Mononuclear cell (primary cell): ENCODE data around the gene FAM3B. TPM values are rescaled to one million over a fixed set of nuclear protein-coding genes. Genes with fewer than 3 reads are reported as not detected.

ENCODE experiments used
- H3K27me3 ChIP-seq: 2 replicates; pipeline ENCODE4 v1.6.0; 2011; ENCODE audit warnings: low read length, control low read depth; ENCODE audit not compliant: insufficient read depth
- H3K4me1 ChIP-seq: 2 replicates; pipeline ENCODE4 v1.5.1; 2011; ENCODE audit warnings: mild to moderate bottlenecking, low read length, control low read depth; ENCODE audit not compliant: insufficient read depth
- H3K4me3 ChIP-seq: 2 replicates; pipeline ENCODE4 v1.5.1; 2011; ENCODE audit warnings: mild to moderate bottlenecking, low read length, moderate library complexity
- H3K9me3 ChIP-seq: 2 replicates; pipeline ENCODE4 v1.5.1; 2011; ENCODE audit warnings: low read depth, mild to moderate bottlenecking, control low read depth, low read length
- total RNA-seq: library from RNA; depleted of rRNA; stranded (reverse); fragments of >200 nt; gene quantifications from one replicate; pipeline ENCODE4 v1.2.3, GENCODE V29; 2012

Gene FAM3B
- total RNA-seq, 1 donor, result 0.73 TPM

GRCh38 chr21:41403331-41403730, 86.7 kb downstream of the FAM3B start:
- peaks cover 23% of the 10 kb centered on the region for H3K4me1 ChIP-seq
- no peak overlapping the region for H3K4me3 ChIP-seq
- no peaks in the 10 kb centered on the region for H3K27me3 ChIP-seq
- no peaks in the 10 kb centered on the region for H3K9me3 ChIP-seq

GRCh38 chr21:41403966-41404365, 87.4 kb downstream of the FAM3B start:
- Histone ChIP-seq H3K27me3 (no peaks in the 10 kb centered on the region), H3K4me3 (no peak overlapping the region), H3K9me3 (no peaks in the 10 kb centered on the region), H3K4me1 (peaks cover 20% of the 10 kb centered on the region)

- H3K9me3 ChIP-seq, result no peaks in the 10 kb centered on the region
- H3K4me1 ChIP-seq, result peaks cover 20% of the 10 kb centered on the region
- H3K27me3 ChIP-seq, result no peaks in the 10 kb centered on the region
- H3K4me3 ChIP-seq, result no peak overlapping the region
Observed at GRCh38 chr21:41405321-41405720, 88.7 kb downstream of the FAM3B start.

DNA sequence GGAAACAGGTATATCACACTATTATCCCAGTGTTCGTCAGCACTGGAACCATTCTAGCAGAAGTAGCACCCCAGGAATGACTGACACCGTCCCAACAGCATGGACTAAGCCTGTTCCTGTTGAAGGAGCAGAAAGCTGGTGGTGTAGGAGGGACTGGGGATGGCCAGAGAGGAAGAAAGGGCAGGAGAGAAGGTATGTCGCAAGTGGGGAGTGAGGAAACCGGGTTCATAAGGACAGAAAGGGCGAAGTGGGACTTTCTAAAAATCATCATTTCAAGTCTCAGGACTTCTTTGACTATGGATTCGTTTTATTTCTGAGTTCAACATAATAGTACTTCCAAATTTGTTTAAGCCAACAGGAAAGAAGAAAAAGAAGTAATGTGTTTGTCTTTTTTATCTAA, 89.7 kb downstream of the FAM3B start:
- Histone ChIP-seq H3K27me3 (no peaks in the 10 kb centered on the region), H3K9me3 (no peaks in the 10 kb centered on the region), H3K4me3 (no peak overlapping the region), H3K4me1 (peaks cover 20% of the 10 kb centered on the region)

Other genes starting within 250 kb of the FAM3B start
- 2.3 TPM for gene BACE2, start 148.6 kb upstream of the FAM3B start, total RNA-seq
- 32.6 TPM for gene MX2, start 45.2 kb downstream of the FAM3B start, total RNA-seq
- 77.8 TPM for gene MX1, start 109.4 kb downstream of the FAM3B start, total RNA-seq
- gene TMPRSS2, start 191.4 kb downstream of the FAM3B start, total RNA-seq, result not detected